ENCODE results near the gene SMIM41.

The SMIM41 gene

GRCh38 chr12:52079576-52080402 is at the start of gene SMIM41:
Gene SMIM41 (plus strand): TSS chr12:52079704. CDS start chr12:52079780, 76 bp downstream.
- no peak for DNase-seq

GRCh38 chr12:52032446-52032803 is 47.1 kb upstream of the SMIM41 start:
- DNase-seq = no peak

DNA sequence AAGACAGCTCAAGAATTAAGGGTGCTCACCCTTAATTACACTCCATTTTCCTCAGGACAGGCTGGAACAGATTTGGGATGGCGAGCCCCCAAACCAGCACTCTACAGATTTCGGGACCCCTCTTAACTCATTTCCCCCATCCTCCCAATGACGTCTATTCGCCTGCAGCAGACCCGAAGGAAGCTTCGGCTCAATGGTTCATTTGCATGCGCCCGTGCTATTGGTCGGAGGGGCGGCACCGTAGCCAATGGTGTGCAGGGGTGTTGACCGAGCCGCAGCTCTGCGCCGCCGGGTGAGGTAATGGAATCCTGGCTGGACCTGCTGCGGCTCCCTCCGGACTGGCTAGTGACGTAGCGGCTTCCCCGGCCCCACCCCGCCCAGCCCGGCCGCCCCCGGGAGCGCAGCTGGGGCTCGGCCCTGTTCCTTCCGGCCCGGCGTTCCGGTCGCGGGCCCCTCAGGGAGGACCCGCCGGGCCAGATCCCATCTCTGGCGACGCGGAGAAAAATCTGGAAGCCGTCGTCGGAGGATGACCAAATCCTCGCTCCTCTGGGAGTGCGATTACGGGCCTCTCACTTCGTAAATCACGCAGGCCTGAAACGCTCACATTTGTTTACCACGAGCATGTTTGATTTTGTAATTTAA is 46.6 kb upstream of the SMIM41 start:
- DNase-seq = peak; percentile 83

GRCh38 chr12:52033446-52034140 is 45.9 kb upstream of the SMIM41 start:
- no peak for DNase-seq

DNA sequence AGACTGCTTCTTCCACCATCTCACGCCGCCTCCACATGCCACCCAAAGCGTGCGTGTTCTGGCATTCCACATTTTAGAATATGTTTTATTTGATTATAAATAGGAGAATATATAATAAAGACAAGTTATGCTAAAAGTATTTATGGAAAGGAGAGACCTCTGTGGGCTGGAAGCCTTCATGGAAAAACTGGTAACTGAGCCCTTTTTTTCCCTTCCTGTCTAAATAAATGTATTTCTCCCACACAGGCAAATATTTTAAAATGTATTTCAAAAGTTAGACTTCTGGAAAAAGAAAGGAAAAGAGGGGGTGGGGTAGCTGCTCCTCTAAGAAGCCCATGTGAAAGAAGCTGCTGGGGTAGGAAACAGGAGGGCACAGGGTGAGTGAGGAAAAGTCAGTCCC is 44.3 kb upstream of the SMIM41 start:
- no peak for DNase-seq

DNA sequence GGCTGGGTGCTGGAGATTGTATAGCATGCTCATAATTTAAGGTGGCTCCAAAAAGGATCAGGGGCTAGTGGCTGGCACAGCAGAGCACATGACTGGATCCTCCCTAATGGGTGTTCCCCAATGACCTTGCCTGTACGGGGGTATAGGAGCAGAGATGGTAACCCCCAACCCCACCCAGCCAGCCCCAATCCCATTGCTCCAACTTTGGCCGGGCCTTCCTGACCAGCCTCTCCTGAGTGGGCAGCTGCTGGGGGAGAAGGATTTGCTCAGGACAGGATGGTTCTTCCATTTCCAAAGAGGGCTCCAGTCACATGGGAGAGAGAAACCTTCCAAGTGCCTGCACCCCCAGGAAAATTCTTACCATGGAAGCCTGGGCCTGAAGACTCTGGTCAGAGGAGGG is 43.6 kb upstream of the SMIM41 start:
- DNase-seq = no peak

DNA sequence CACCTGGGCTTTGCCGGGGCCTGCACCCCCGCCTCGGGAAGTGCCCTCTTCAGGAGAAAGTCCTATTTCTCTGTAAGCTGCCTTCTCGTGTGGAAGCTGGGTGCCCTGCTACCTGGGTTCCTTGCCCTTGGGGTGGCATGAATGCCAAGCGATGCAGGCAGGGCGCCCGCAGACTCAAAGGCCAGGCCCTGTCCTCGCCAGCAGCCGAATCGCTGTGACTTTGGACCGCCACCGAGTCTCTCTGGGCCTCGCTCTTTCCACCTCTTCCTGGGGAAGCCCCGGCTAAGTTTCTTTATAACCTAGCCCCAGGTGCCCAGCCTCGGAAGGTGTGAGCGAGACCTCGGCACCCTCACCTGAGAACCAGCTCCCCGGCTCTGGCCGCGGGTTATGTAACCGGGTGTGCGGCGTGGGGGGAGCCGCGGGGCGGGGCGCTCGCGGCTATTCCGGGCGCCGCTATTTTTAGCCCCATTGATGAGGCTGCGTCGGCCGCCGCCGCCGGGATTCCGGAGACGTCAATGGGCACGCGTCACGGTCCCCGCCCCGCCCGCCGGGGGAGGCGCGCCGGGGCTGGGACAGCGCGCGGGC is 42.8 kb upstream of the SMIM41 start:
- DNase-seq = no peak

DNA sequence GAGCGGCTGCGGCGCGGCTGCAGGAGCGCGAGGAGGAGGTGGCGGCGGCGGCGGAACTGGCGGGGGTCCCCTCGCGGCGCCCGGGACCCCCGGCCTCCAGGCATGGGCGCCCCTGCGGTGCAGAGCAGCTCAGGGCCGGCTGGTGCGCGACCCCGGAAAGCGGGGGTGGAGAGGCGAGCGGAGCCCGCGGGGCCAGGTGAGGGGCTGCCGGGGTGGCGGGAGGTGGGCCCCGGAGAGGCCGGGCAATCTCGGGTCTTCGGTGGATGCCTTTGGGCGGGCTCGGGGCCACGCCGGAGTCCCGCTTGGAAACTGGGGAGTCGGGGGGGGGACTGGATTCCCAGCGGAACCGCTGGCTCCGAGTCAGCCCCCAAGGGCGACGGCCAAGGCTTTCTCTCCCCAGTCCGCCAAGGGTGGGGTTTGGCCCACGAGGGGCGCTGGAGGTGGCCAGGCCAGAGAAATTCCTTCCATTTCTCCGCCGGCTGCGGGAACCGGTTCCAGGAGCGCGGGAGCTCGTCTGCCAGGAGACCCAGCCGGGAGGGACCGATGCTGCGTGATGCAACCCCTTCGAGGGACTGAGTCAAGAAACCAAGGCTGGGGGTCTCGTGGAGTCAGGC is 42.1 kb upstream of the SMIM41 start:
- DNase-seq = no peak

- no peak for DNase-seq
Observed at GRCh38 chr12:52038447-52038846, 41.1 kb upstream of the SMIM41 start.

DNA sequence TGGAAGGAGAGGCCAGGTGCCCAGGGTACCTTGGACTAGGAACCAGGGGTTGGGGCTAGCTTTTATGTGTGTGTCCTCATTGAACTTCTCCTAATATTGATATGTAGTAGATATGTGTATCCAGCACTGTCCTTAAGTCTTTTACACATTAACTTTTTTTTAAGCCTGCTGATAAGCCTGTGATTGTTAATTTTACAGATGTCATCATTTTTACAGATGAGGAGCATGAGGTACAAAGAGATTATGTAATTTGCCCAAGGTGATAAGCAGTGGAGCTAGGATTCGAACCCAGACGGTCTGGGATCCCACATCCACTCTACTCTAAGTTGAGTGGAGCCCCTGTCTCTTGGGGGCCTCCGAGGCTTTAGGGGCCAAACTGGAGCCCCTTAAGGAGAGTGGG is 38.5 kb upstream of the SMIM41 start:
- no peak for DNase-seq

- DNase-seq = no peak
Observed at GRCh38 chr12:52041695-52042123, 37.8 kb upstream of the SMIM41 start.

DNA sequence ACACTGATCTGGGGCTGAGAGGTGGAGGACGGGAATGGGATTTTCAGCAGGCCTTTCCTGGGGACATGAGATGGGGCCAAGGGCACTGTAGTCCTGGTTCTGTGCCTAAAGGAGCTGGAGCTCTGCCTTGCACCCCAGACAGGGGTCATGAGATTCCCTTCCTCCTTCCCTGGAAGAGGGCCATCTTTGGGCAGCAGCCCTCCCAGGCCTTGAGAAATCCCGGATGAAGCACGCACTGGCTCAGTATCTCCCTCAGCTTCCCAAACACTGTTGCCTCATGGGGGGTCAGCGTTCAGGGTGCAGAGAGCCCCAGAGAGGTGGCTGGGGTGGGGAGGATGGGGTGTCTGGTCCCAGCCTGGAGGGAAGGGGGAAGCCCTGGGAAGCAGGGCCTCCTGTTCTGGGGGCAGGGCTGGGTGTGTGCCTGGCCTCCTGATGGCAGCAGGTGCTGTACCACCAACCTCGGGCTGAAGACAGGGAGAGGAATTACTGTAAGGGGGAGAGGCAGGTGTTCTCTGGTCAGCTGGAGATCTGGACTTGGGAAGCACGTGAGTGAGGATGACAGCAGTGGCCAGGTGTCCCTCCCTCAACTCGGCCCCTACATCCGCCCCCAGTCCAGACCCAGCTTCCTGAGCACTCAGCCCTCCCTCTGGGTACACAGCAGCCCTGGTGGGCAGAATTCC is 36.7 kb upstream of the SMIM41 start:
- no peak for DNase-seq

- DNase-seq = no peak
Observed at GRCh38 chr12:52043386-52044212, 35.9 kb upstream of the SMIM41 start.

- no peak for DNase-seq
Observed at GRCh38 chr12:52044292-52044983, 35.1 kb upstream of the SMIM41 start.

DNA sequence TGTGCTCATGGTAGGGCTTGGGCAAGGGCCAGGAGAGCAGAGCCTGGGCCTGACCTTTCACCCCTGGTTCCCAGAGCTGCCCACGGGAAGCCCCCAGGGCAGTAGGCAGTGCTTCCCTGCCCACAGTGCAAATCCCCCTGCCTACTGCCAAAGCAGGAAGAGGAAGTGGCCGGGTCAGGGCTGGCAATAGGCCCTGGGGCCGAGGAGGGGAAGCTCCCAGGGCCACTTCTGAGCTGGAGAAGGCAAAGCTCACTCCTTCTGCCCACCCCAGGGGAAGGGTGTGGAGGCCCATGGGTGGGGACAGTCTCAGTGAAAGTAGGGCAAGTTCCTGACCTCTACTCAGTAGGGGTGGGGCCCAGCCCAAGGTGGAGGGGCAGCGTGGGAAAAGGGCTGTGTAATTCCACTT is 33.7 kb upstream of the SMIM41 start:
- DNase-seq = no peak

DNA sequence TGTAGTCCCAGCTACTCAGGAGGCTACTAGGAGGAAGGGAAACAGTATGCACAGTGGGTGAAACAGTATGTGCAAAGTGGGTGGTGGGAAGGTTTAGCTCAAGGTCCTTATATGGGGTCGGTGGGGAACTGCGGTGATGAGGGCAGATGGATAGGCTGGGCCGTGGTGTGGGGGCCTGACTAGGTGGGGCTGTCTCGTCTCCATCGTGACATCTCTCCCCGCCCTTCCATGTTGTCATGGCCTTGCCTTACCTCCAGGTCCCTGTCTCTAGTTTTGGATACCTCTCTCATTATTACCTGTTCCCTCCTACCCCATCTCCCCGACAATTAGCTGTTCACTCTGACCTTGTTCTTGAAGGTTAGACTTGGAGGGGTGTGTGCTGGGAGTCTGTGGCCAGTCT is 32.6 kb upstream of the SMIM41 start:
- DNase-seq = no peak

- DNase-seq = no peak
Observed at GRCh38 chr12:52049286-52049685, 30.2 kb upstream of the SMIM41 start.

- DNase-seq = no peak
Observed at GRCh38 chr12:52049688-52050087, 29.8 kb upstream of the SMIM41 start.

- no peak for DNase-seq
Observed at GRCh38 chr12:52050116-52050757, 29.3 kb upstream of the SMIM41 start.

GRCh38 chr12:52050758-52051541 is 28.6 kb upstream of the SMIM41 start, which contains the start of gene NR4A1:
Gene NR4A1 (plus strand): TSS chr12:52051442. CDS start chr12:52054329, 2,887 bp downstream.
- DNase-seq = peak; percentile 78
